HepG2 (cell line): Measurements from ENCODE around the gene AGTPBP1. TPM values are rescaled to one million over a fixed set of nuclear protein-coding genes. Genes with fewer than 3 reads are reported as not detected.

Source experiments
- ATAC-seq: fragments of 200-7000 bp; cut with Tn5 transposase; 3 replicates; pipeline ENCODE4 v1.9.1; 2020; ENCODE audit warnings: mild to moderate bottlenecking, moderate library complexity
- BruUV-seq: library from RNA; stranded (reverse); fragments of 400-500 nt; replicated peaks from 2 replicates; lab custom pipeline; 2021; lab: Mats Ljungman, UMichigan
- CTCF ChIA-PET: fragments of 300-600 bp; formaldehyde crosslinking; extraction: SDS; loops from one replicate; lab custom pipeline; 2021; ENCODE audit warnings: low total read pairs, inconsistent platforms, low intra/inter-chr PET ratio; lab: Yijun Ruan, JAX
- POLR2A ChIA-PET: fragments of 350-600 bp; sonication (Branson Sonifier 250); formaldehyde crosslinking; loops from one replicate; lab custom pipeline; 2020; ENCODE audit warnings: antibody characterized with exemption, inconsistent platforms; lab: Yijun Ruan, JAX
- DNase-seq: peaks from one replicate; pipeline ENCODE4 v3.0.0-alpha.2; 2015; ENCODE audit warnings: low spot score
- FAIRE-seq: peaks from 3 replicates; lab custom pipeline; 2011; peaks lifted over from hg19 to GRCh38; lab: Jason Lieb, UNC
- H2AFZ ChIP-seq: one replicate; pipeline ENCODE4 v1.6.1; 2011; ENCODE audit warnings: low read length, inconsistent platforms
- H3K27ac ChIP-seq: fragments of 300-600 bp; 3 replicates; pipeline ENCODE4 v1.8.0; 2011; ENCODE audit warnings: mixed run types, mild to moderate bottlenecking, mixed read lengths, low read length, inconsistent platforms; ENCODE audit not compliant: insufficient read depth; ENCODE audit errors: extremely low read length
- H3K27me3 ChIP-seq, 2 experiments: fragments of 200-600 bp in 1 of 2; 2 replicates in 1 of 2; 3 replicates in 1 of 2; pipeline versions ENCODE4 v1.6.0 to v1.8.0; 2011; ENCODE audit warnings: low read length in 2 of 2, mild to moderate bottlenecking in 2 of 2, moderate library complexity in 2 of 2, inconsistent platforms in 1 of 2; ENCODE audit not compliant: insufficient read depth in 2 of 2, control insufficient read depth in 1 of 2
- H3K36me3 ChIP-seq, 2 experiments: fragments of 200-600 bp in 1 of 2; replicated peaks in 1 of 2; 2 replicates in 1 of 2; 3 replicates in 1 of 2; pipeline versions ENCODE4 v1.5.1 to v1.8.0; 2011; ENCODE audit warnings: low read length in 2 of 2, inconsistent platforms in 1 of 2; ENCODE audit not compliant: insufficient read depth in 2 of 2, control insufficient read depth in 1 of 2
- H3K4me1 ChIP-seq: 2 replicates; pipeline ENCODE4 v1.5.1; 2012; ENCODE audit warnings: low read length, inconsistent platforms; ENCODE audit not compliant: insufficient read depth
- H3K4me2 ChIP-seq: 2 replicates; pipeline ENCODE4 v1.6.0; 2011; ENCODE audit warnings: low read depth, low read length, inconsistent platforms
- H3K4me3 ChIP-seq, 3 experiments: fragments of 200-600 bp in 1 of 3; sonication (generic), shearing (Covaris generic) in 1 of 3; replicated peaks in 1 of 3; 2 replicates each; pipeline ENCODE4 v1.5.1; 2011 to 2016; ENCODE audit warnings: low read length in 3 of 3, inconsistent platforms in 2 of 3, low read depth in 2 of 3, mild to moderate bottlenecking in 2 of 3, control low read depth in 1 of 3, mixed read lengths in 1 of 3; ENCODE audit not compliant: insufficient read depth in 1 of 3
- H3K79me2 ChIP-seq: one replicate; pipeline ENCODE4 v1.6.1; 2011; ENCODE audit warnings: low read length, inconsistent platforms; ENCODE audit not compliant: insufficient read depth
- H3K9ac ChIP-seq: 2 replicates; pipeline ENCODE4 v1.6.0; 2011; ENCODE audit warnings: mild to moderate bottlenecking, low read depth, low read length, inconsistent platforms; ENCODE audit not compliant: insufficient read depth
- H3K9me3 ChIP-seq: 2 replicates; pipeline ENCODE4 v1.5.1; 2012; ENCODE audit warnings: mild to moderate bottlenecking, low read length
- H4K20me1 ChIP-seq: 2 replicates; pipeline ENCODE4 v1.6.0; 2011; ENCODE audit warnings: inconsistent platforms, mild to moderate bottlenecking, low read length, moderate library complexity; ENCODE audit not compliant: insufficient read depth
- CHD2 ChIP-seq: IDR thresholded peaks from 2 replicates; pipeline ENCODE4 v1.6.1; 2011; ENCODE audit warnings: low read depth, low read length, improper control_type of control experiment
- GZF1 ChIP-seq: sonication (generic); formaldehyde crosslinking; IDR thresholded peaks from 2 replicates; pipeline ENCODE4 v1.5.1; 2020; ENCODE audit warnings: mild to moderate bottlenecking, missing genetic modification reagents
- PTBP1 ChIP-seq: fragments of 200-400 bp; formaldehyde crosslinking; IDR thresholded peaks from 2 replicates; pipeline ENCODE4 v1.6.1; 2018; ENCODE audit warnings: low read length, low read depth; ENCODE audit not compliant: poor library complexity, severe bottlenecking
- ZFP41 ChIP-seq: sonication (generic); formaldehyde crosslinking; IDR thresholded peaks from 2 replicates; pipeline ENCODE4 v1.4.0; 2020; ENCODE audit warnings: mild to moderate bottlenecking, missing genetic modification reagents, borderline replicate concordance
- ZNF567 ChIP-seq: sonication (generic); formaldehyde crosslinking; IDR thresholded peaks from 2 replicates; pipeline ENCODE4 v1.8.1; 2023; ENCODE audit warnings: mild to moderate bottlenecking, missing genetic modification reagents, borderline replicate concordance
- ZNF678 ChIP-seq: sonication (generic); formaldehyde crosslinking; IDR thresholded peaks from 2 replicates; pipeline ENCODE4 v1.4.0; 2020; ENCODE audit warnings: mild to moderate bottlenecking, missing genetic modification reagents
- ZNF772 ChIP-seq: sonication (generic); formaldehyde crosslinking; IDR thresholded peaks from 2 replicates; pipeline ENCODE4 v1.5.0; 2020; ENCODE audit warnings: mild to moderate bottlenecking, missing genetic modification reagents
- WGBS: methylation state at CpG from one replicate; pipeline ENCODE4 v1.1.6; 2017; ENCODE audit warnings: low lambda C conversion rate; 5-methylcytosine and 5-hydroxymethylcytosine counted together
- in situ Hi-C: cut with HindIII; loops from 2 replicates; pipeline ENCODE4 v1.10.0; 2017; ENCODE audit warnings: low pct_unique_long_range_greater_than_20kb; ENCODE audit not compliant: extremely low pct_ligation_motif_present
- intact Hi-C: fragments of 100-400 bp; cut with micrococcal nuclease; formaldehyde crosslinking; loops from one replicate; pipeline ENCODE4 v1.10.0; 2022; ENCODE audit not compliant: unreplicated experiment
- polyA plus RNA-seq, 8 experiments: library from polyadenylated mRNA; depleted of rRNA in 3 of 8; stranded (reverse) in 7 of 8; unstranded in 1 of 8; fragments of >200 nt; fragmentation: Illumina TruSeq in 4 of 8; extraction: Trizol in 4 of 8; gene quantifications; 2 replicates each; pipeline versions ENCODE4 v1.2.1 to v1.2.3, GENCODE V29; 2011 to 2016; ENCODE audit warnings: low read depth in 4 of 8, missing spikeins in 1 of 8, mixed read lengths in 1 of 8; ENCODE audit not compliant: insufficient read depth in 1 of 8
- total RNA-seq, 5 experiments: library from RNA; depleted of rRNA; stranded (reverse); fragments of >200 nt; fragmentation: Illumina TruSeq; extraction: Trizol; gene quantifications; 2 replicates each; pipeline ENCODE4 v1.2.3, GENCODE V29; 2016; ENCODE audit warnings: low read depth in 1 of 5
- TF ChIP-seq, protein P1 (sequence below): sonication (generic); formaldehyde crosslinking; IDR thresholded peaks from 2 replicates; pipeline ENCODE4 v1.4.0; 2020; ENCODE audit warnings: missing genetic modification reagents

The AGTPBP1 gene
- total and polyA plus RNA-seq, 2 of the 13 experiments (the other 11 are each of a cell fraction or from before 2014, with no cell fraction given), result 9.7 to 22.3 TPM

DNA sequence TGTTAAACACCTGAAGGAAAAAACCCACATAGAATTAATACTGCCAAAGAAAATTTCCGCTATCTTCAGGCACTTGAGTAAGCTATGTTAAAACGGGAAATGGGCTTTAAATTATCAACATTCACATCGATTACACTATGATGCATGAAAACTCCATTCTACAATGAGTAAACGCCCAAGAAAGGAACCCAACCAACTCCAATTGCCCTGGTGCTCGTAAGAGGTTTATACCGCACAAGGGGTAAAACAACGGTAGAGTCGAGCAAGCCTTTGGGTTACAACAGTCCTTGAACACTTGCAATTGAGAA, 1.0 kb downstream of the AGTPBP1 start:
- peak overlapping the region; percentile 80 for H3K9ac ChIP-seq
- H3K79me2 ChIP-seq, result peaks cover 44% of the 10 kb centered on the region
- no peaks in the 10 kb centered on the region for H4K20me1 ChIP-seq
- H3K4me1 ChIP-seq, result peaks cover 39% of the 10 kb centered on the region
- FAIRE-seq, result no peak
- H3K9me3 ChIP-seq, result no peaks in the 10 kb centered on the region
- DNase-seq, result peak; percentile 10
- no peaks in the 10 kb centered on the region for H3K36me3 ChIP-seq
- ChIA-PET CTCF (no interaction called here), POLR2A (interaction anchor here (1.2 kb wide), 1 partner anchor 18 kb away, joined by 5 read pairs; no protein-coding TSS in a partner anchor)
- intact Hi-C loops, result no loop called here
- BruUV-seq, result no TSS peak
- WGBS, result 1% methylated on average over 8 of the region's 8 CpGs
- no peak for TF ChIP-seq CHD2
- no peak for TF ChIP-seq PTBP1
- peak; percentile 50; the same call in 1 of the 2 replicates for TF ChIP-seq GZF1
- in situ Hi-C loops, result no loop called here
- peak; percentile 16 for ATAC-seq
- H3K4me3 ChIP-seq, result peak overlapping the region; percentile 71 to 95 (median 73)
- peak overlapping the region; percentile 43 for H2AFZ ChIP-seq
- H3K4me2 ChIP-seq, result peak overlapping the region; percentile 81
- peak overlapping the region; percentile 84 for H3K27ac ChIP-seq
- H3K27me3 ChIP-seq, result peaks cover 0 to 4% of the 10 kb centered on the region in 2 experiments; a peak in 2 of 5 replicates

DNA sequence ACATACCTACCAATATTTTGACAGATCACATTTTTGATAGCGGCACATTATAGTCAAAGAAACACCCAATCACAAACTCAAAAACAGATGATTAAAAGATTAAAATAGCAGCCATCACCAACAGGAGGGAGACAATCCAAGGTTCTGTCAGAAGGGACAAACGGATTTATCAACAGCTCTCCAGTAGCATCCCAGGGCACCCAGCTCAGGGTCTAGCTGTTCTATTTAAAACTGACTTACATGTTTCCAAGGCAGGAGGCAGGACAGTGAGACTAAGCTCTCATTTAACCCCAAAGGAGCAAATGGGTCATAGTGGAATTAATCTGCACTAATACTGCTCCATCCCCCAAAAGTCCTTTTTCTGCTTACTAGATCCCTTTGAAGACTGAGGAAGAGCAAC, 3.2 kb downstream of the AGTPBP1 start:
- H3K4me1 ChIP-seq, result peaks cover 28% of the 10 kb centered on the region
- WGBS, result 95% methylated on average over 2 of the region's 2 CpGs
- ChIA-PET CTCF (no interaction called here), POLR2A (no interaction called here)
- no peaks in the 10 kb centered on the region; a peak in 1 of 5 replicates for H3K27me3 ChIP-seq
- DNase-seq (no peak), ATAC-seq (no peak), FAIRE-seq (no peak)
- BruUV-seq, result no TSS peak
- H4K20me1 ChIP-seq, result no peaks in the 10 kb centered on the region
- no peak overlapping the region for H2AFZ ChIP-seq
- in situ Hi-C loops, result no loop called here
- TF ChIP-seq ZFP41 (CRISPR knock-in tag), result no peak
- TF ChIP-seq ZNF772 (CRISPR knock-in tag), result no peak
- TF ChIP-seq, protein P1, sequence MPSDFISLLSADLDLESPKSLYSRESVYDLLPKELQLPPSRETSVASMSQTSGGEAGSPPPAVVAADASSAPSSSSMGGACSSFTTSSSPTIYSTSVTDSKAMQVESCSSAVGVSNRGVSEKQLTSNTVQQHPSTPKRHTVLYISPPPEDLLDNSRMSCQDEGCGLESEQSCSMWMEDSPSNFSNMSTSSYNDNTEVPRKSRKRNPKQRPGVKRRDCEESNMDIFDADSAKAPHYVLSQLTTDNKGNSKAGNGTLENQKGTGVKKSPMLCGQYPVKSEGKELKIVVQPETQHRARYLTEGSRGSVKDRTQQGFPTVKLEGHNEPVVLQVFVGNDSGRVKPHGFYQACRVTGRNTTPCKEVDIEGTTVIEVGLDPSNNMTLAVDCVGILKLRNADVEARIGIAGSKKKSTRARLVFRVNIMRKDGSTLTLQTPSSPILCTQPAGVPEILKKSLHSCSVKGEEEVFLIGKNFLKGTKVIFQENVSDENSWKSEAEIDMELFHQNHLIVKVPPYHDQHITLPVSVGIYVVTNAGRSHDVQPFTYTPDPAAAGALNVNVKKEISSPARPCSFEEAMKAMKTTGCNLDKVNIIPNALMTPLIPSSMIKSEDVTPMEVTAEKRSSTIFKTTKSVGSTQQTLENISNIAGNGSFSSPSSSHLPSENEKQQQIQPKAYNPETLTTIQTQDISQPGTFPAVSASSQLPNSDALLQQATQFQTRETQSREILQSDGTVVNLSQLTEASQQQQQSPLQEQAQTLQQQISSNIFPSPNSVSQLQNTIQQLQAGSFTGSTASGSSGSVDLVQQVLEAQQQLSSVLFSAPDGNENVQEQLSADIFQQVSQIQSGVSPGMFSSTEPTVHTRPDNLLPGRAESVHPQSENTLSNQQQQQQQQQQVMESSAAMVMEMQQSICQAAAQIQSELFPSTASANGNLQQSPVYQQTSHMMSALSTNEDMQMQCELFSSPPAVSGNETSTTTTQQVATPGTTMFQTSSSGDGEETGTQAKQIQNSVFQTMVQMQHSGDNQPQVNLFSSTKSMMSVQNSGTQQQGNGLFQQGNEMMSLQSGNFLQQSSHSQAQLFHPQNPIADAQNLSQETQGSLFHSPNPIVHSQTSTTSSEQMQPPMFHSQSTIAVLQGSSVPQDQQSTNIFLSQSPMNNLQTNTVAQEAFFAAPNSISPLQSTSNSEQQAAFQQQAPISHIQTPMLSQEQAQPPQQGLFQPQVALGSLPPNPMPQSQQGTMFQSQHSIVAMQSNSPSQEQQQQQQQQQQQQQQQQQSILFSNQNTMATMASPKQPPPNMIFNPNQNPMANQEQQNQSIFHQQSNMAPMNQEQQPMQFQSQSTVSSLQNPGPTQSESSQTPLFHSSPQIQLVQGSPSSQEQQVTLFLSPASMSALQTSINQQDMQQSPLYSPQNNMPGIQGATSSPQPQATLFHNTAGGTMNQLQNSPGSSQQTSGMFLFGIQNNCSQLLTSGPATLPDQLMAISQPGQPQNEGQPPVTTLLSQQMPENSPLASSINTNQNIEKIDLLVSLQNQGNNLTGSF (CRISPR knock-in tag), result no peak
- TF ChIP-seq ZNF678 (CRISPR knock-in tag), result no peak
- no peak for TF ChIP-seq ZNF567 (CRISPR knock-in tag)
- no peak overlapping the region for H3K9ac ChIP-seq
- H3K36me3 ChIP-seq, result no peaks in the 10 kb centered on the region
- H3K4me2 ChIP-seq, result no peak overlapping the region
- intact Hi-C loops, result no loop called here
- peaks cover 56% of the 10 kb centered on the region for H3K79me2 ChIP-seq
- no peaks in the 10 kb centered on the region for H3K9me3 ChIP-seq
- no peak overlapping the region for H3K27ac ChIP-seq
- no peak overlapping the region for H3K4me3 ChIP-seq
